Bone marrow (tissue), 2 donors: ENCODE data around the gene MLST8.
"Not testable (repeated sequence)": the region's sequence is repeated elsewhere in the genome, so short reads cannot be mapped to it uniquely, and the experiment has no call there.

Experiments used
- DNase-seq, 2 donors: peaks; one replicate each; lab custom pipeline; 2025; lab: John Stamatoyannopoulos, UW

The MLST8 gene

GRCh38 chr16:2190659-2191445, 14.4 kb upstream of the MLST8 start:
- no peak for DNase-seq

GRCh38 chr16:2191446-2191706, 13.9 kb upstream of the MLST8 start:
- DNase-seq = no peak

DNA sequence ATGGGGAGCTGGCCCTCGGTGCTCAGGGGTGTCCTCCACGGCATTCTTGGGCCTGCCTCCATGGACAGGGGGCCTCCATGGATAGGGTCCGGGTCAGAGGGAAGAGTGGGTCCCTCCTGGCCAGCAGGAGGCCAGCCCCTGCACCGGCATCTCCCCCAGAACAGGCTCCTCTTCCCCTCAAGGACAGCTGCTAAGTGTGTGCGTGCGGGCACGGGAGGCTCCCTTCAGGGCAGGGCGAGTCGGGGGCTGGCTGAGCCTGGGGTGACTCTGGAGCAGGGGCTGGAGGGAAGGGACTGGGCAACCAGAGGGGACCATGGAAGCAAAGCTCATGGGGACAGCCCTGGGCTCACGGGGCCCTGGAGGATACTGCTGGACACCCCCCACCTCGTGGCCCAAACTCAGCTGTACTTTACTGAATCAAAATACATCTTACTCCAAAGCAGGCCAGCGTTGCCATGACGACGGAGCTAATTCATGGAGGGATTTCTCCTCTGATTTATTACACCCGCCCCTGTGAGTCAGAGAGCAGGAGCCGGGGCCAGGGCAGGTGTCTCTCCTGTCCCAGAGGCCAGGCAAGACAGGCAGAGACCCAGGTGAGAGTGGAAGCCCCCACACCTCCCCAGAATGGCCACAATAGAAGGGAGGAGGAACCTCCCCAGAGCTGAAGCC, 11.0 kb upstream of the MLST8 start:
- no peak for DNase-seq

- DNase-seq = no peak
Measured at GRCh38 chr16:2194852-2195321, 10.4 kb upstream of the MLST8 start.

DNA sequence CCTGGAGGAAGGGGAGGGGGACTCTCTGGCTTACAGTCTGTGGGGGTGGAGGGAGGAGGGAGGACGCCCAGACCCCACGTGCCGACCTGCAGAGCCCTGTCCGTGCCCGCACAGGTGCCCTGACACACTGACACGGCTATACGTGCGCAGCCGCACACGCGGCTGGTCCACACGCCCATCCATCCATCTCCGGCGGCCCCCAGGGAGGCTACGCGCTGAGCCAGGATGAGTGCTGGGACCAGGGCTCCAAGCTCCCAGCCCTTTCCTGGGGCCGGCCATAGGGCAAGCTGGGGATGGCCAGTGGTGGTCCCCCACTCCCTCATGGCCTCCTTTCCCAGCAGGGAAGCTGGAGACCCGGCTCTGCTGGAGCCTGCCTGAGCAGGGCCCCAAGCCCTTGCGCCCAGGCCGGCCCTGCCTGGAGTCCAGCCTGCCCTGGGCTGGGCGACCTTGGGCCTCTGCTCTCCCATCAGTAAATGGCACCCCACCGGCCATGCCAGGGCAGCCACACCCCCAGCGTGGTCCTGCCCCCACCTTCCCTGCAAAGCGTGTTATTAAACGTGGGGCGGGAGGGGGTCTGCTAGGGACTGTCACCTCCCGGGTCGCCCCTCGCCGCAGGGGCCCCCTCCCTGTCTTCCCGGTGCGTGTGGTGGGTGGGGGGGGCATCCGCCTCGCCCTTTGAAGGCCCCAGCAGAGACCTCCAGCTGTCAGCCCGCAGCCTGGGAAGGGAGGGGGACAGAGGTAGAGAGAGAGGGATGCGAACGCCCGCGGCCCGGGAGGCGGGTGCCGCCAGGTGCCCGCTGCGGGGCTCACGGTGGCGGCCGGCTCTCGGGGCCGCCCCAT, 9.7 kb upstream of the MLST8 start:
- no peak for DNase-seq

- DNase-seq = no peak
Measured at GRCh38 chr16:2196162-2196980, 8.9 kb upstream of the MLST8 start, which contains the start of gene CASKIN1. CASKIN1 (minus strand) TSS chr16:2196605; CDS start chr16:2196432, 173 bp downstream.

- DNase-seq = no peak
Measured at GRCh38 chr16:2196981-2197511, 8.2 kb upstream of the MLST8 start.

- no peak for DNase-seq
Measured at GRCh38 chr16:2197765-2198164, 7.5 kb upstream of the MLST8 start.

DNA sequence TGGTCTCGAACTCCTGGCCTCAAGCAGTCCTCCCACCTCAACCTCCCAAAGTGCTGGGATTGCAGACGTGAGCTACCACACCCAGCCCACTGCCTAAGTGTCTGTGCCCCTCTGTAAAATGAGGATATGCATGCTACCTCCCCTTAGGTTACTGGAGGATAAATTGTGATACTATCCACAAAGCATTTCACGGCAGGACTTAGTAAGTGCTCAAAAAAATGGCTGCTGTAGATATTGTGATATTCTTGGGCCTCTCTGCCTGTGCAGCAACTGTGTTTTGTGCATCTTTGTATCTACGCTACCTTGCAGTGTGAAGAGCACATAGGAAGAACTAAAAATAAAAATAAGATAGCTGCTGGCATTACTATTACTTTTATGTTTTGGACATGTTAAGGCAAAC, 7.0 kb upstream of the MLST8 start:
- DNase-seq = no peak

- DNase-seq = no peak
Measured at GRCh38 chr16:2199095-2199494, 6.2 kb upstream of the MLST8 start.

- DNase-seq = no peak
Measured at GRCh38 chr16:2199621-2200139, 5.6 kb upstream of the MLST8 start.

DNA sequence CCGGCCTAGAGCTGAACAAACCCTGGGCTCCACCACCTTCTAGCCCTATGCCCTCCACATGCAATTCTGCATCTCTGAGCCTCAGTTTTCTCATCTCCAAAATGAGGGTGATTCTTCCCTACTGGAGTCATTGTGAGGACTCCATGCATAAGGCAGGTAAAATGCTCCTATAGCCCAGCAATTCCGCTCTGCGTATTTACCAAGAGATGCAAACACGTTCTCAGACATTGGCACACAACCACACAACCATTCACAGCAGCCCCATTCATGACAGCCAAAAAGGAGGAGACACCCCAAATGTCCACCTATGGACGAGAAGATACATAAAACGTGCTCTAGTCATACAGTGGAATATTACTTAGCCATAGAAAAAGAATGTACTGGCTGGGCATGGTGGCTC, 4.9 kb upstream of the MLST8 start:
- DNase-seq = no peak

GRCh38 chr16:2203119-2203688, 2.0 kb upstream of the MLST8 start:
- DNase-seq = not testable (repeated sequence)

DNA sequence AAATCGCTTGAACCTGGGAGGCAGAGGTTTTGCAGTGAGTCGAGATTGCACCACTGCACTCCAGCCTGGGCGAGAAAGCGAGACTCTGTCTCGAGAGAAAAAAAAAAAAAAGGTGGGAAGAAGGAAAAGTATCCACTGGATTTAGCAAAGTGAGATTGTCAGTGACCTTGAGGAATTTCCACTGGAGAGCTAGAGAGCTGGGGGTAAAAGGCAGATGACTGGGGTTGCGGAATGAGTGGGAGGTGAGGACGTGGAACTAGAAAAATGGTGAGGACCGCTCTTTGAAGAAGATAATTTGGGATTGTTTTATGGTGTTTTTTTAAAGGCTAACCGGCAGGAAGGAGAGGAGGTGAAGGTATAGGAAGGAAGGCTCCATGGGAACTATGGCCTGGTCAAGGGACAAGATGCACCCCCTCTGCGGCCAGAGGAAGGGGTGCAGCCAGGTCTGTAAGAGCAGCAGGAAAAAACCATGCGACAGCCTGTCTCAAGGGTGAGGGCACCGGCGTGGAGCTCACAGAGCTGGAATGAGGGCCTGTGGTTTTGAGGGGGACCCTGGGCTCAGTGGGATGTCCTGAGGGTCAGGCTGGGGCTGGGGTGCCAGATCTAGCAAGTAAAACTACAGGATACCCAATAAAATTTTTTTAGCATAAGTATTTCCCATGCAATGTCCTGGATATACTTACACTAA, 694 bp upstream of the MLST8 start:
- no peak for DNase-seq

DNA sequence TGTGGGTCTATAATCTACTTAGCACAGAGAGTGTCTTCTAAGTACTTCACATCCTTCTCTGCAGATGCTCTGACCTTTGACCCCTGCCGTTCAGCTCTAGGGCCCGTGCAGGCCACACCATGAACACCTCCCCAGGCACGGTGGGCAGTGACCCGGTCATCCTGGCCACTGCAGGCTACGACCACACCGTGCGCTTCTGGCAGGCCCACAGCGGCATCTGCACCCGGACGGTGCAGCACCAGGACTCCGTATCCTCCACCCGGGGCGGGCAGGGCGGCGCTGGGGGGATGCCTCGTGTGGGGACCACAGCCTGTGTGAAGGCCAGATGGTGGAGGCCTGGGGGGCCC, 686 bp downstream of the MLST8 start:
- no peak for DNase-seq

- DNase-seq = no peak
Measured at GRCh38 chr16:2206420-2206779, 1.1 kb downstream of the MLST8 start.

DNA sequence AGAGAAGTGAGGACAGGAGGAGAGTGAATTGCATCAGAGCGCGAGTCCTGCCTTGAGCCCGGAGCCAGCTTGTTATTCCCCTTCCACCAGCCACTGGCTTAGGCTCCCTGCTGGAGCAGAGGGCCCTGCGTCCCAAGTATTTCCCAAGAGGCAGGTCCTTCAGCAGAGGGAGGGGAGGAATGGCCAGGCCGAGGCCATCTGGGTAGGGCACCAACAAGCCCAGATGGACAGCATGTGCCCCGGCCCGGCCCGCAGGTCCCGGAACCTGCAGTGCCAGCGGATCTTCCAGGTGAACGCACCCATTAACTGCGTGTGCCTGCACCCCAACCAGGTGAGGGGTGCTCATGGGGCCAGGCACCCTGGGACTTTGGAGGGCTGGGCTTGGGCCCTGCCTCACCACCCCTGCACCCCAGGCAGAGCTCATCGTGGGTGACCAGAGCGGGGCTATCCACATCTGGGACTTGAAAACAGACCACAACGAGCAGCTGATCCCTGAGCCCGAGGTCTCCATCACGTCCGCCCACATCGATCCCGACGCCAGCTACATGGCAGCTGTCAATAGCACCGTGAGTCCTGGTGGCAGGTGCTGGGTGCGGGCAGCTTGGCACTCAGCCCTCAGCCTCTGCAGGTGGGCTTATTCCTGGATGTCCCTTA, 1.7 kb downstream of the MLST8 start:
- no peak for DNase-seq

- no peak for DNase-seq
Measured at GRCh38 chr16:2207872-2208271, 2.6 kb downstream of the MLST8 start.

- no peak for DNase-seq
Measured at GRCh38 chr16:2208308-2208707, 3.1 kb downstream of the MLST8 start.

DNA sequence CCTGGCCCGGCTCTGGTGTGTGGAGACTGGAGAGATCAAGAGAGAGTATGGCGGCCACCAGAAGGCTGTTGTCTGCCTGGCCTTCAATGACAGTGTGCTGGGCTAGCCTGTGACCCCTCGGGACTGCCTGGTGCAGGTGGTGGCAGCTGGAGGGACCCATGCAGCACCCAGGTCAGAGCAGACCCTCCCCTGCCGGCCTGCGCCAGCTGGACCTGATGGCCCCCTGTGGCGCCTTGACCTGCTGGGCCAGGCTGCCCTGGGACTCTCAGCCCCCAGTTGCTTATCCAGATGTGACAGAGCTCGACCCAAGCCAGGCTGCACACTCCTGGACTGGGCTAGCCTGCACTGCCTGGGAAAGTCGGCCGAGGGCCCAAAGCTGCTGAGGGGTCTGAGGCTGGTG, 3.5 kb downstream of the MLST8 start:
- DNase-seq = no peak
